A549 (cell line): ENCODE results near the gene WHRN.

Experiments used
- CHD2 ChIP-seq: fragments of 150-350 bp; IDR thresholded peaks from 2 replicates; pipeline ENCODE4 v1.6.1; 2014; ENCODE audit warnings: low read length; ENCODE audit not compliant: partially characterized antibody
- CTCF ChIP-seq: fragments of >200 bp; sonication (Bioruptor Twin); formaldehyde crosslinking; IDR thresholded peaks from 3 replicates; pipeline ENCODE4 v1.5.1; 2016
- GATA3 ChIP-seq: IDR thresholded peaks from 2 replicates; pipeline ENCODE4 v1.6.1; 2012; ENCODE audit warnings: borderline replicate concordance
- HEYL ChIP-seq: fragments of 250-450 bp; sonication (Bioruptor Pico); IDR thresholded peaks from 2 replicates; pipeline ENCODE4 v1.8.0; 2021; ENCODE audit warnings: mild to moderate bottlenecking, moderate library complexity
- JUNB ChIP-seq: fragments of >200 bp; sonication (Bioruptor Twin); formaldehyde crosslinking; IDR thresholded peaks from 2 replicates; pipeline ENCODE4 v1.6.1; 2016
- KDM1A ChIP-seq: fragments of 200-600 bp; sonication (generic); IDR thresholded peaks from 2 replicates; pipeline ENCODE4 v1.6.1; 2016; ENCODE audit warnings: low read depth, mild to moderate bottlenecking
- MAX ChIP-seq: IDR thresholded peaks from 2 replicates; pipeline ENCODE4 v1.6.1; 2012
- PHF8 ChIP-seq: fragments of 200-600 bp; sonication (generic); IDR thresholded peaks from 2 replicates; pipeline ENCODE4 v1.6.1; 2016; ENCODE audit warnings: low read depth, mild to moderate bottlenecking, antibody characterized with exemption, moderate library complexity, borderline replicate concordance
- POLR2A ChIP-seq: IDR thresholded peaks from 2 replicates; pipeline ENCODE4 v1.6.1; 2012; ENCODE audit warnings: mild to moderate bottlenecking, low read length
- RAD21 ChIP-seq, 2 experiments: fragments of >200 bp in 1 of 2; sonication (Bioruptor Twin) in 1 of 2; formaldehyde crosslinking in 1 of 2; IDR thresholded peaks in 1 of 2; conservative IDR thresholded peaks in 1 of 2; 2 replicates in 1 of 2; 3 replicates in 1 of 2; pipeline ENCODE4 v1.6.1; 2012 to 2018; ENCODE audit warnings: inconsistent platforms in 1 of 2
- RCOR1 ChIP-seq: fragments of 150-350 bp; IDR thresholded peaks from 2 replicates; pipeline ENCODE4 v1.6.1; 2014; ENCODE audit warnings: antibody characterized with exemption, low read length, low read depth
- REST ChIP-seq: fragments of 200-600 bp; sonication (generic); IDR thresholded peaks from 2 replicates; pipeline ENCODE4 v1.6.1; 2016; ENCODE audit warnings: antibody characterized with exemption, mild to moderate bottlenecking, moderate library complexity
- RNF2 ChIP-seq: fragments of 200-600 bp; sonication (generic); IDR thresholded peaks from 2 replicates; pipeline ENCODE4 v1.6.1; 2016; ENCODE audit warnings: low read depth, mild to moderate bottlenecking, antibody characterized with exemption, moderate library complexity, borderline replicate concordance

GRCh38 chr9:114416906-114417305, 88.4 kb downstream of the WHRN start:
- TF ChIP-seq CTCF (no peak), PHF8 (no peak), CHD2 (no peak), RNF2 (no peak), KDM1A (no peak), RAD21 (conservative IDR thresholded peaks at IDR 0.05 in 1 of 2, IDR thresholded peaks at IDR 0.05 in 1 of 2) (no peak), MAX (no peak), GATA3 (no peak), JUNB (no peak), POLR2A (no peak), REST (no peak), HEYL (CRISPR knock-in tag) (no peak), RCOR1 (no peak)
